Hepatocyte (in vitro differentiated cells): Measurements from ENCODE around the gene CCDC154. TPM values are rescaled to one million over a fixed set of nuclear protein-coding genes. Genes with fewer than 3 reads are reported as not detected.
A peak's percentile ranks its signal among the peaks of the same experiment; 100 is the strongest.

Source experiments
- DNase-seq: peaks from one replicate; pipeline ENCODE4 v3.0.0-alpha.2; 2016; ENCODE audit warnings: low spot score
- H2AFZ ChIP-seq: fragments of 200-600 bp; sonication (generic); 2 replicates; pipeline ENCODE4 v1.6.0; 2016; ENCODE audit warnings: antibody characterized with exemption, mild to moderate bottlenecking
- H3K27ac ChIP-seq: fragments of 200-600 bp; sonication (generic); 2 replicates; pipeline ENCODE4 v1.5.1; 2016; ENCODE audit warnings: mild to moderate bottlenecking
- H3K27me3 ChIP-seq: fragments of 200-600 bp; sonication (generic); 2 replicates; pipeline ENCODE4 v1.6.1; 2016
- H3K36me3 ChIP-seq: fragments of 200-600 bp; sonication (generic); replicated peaks from 2 replicates; pipeline ENCODE4 v1.5.1; 2016; ENCODE audit warnings: low read depth; ENCODE audit not compliant: insufficient read depth
- H3K4me1 ChIP-seq: fragments of 200-600 bp; sonication (generic); 2 replicates; pipeline ENCODE4 v1.5.1; 2016; ENCODE audit warnings: mild to moderate bottlenecking, moderate library complexity; ENCODE audit not compliant: insufficient read depth
- H3K4me2 ChIP-seq: fragments of 200-600 bp; sonication (generic); 2 replicates; pipeline ENCODE4 v1.6.0; 2016
- H3K4me3 ChIP-seq: fragments of 200-600 bp; sonication (generic); 2 replicates; pipeline ENCODE4 v1.5.1; 2016; ENCODE audit warnings: mild to moderate bottlenecking
- H3K79me2 ChIP-seq: fragments of 200-600 bp; sonication (generic); 2 replicates; pipeline ENCODE4 v1.6.0; 2017; ENCODE audit warnings: mild to moderate bottlenecking
- H3K9me2 ChIP-seq: fragments of 200-600 bp; sonication (generic); replicated peaks from 2 replicates; pipeline ENCODE4 v1.6.0; 2017; ENCODE audit warnings: mild to moderate bottlenecking; ENCODE audit not compliant: insufficient read depth
- H3K9me3 ChIP-seq: fragments of 200-600 bp; sonication (generic); 2 replicates; pipeline ENCODE4 v1.5.1; 2016; ENCODE audit warnings: low read depth, mild to moderate bottlenecking
- H4K20me1 ChIP-seq: fragments of 200-600 bp; sonication (generic); 2 replicates; pipeline ENCODE4 v1.6.0; 2016; ENCODE audit warnings: mild to moderate bottlenecking; ENCODE audit not compliant: insufficient read depth, poor library complexity, severe bottlenecking
- CTCF ChIP-seq: fragments of 200-600 bp; sonication (generic); IDR thresholded peaks from 2 replicates; pipeline ENCODE4 v1.5.1; 2016; ENCODE audit warnings: antibody characterized with exemption, mild to moderate bottlenecking; ENCODE audit not compliant: poor library complexity
- EZH2 ChIP-seq: fragments of 200-600 bp; sonication (generic); IDR thresholded peaks from 2 replicates; pipeline ENCODE4 v1.6.1; 2016; ENCODE audit warnings: antibody characterized with exemption, mild to moderate bottlenecking, borderline replicate concordance
- EZH2phosphoT487 ChIP-seq: fragments of 200-600 bp; sonication (generic); IDR thresholded peaks from one replicate; pipeline ENCODE4 v1.6.1; 2018; ENCODE audit warnings: antibody characterized with exemption, mild to moderate bottlenecking, low read depth, moderate library complexity; ENCODE audit not compliant: unreplicated experiment, severe bottlenecking
- WGBS: methylation state at CpG from one replicate; pipeline ENCODE4 v1.1.6; 2016; ENCODE audit warnings: low lambda C conversion rate; ENCODE audit errors: missing lambda C conversion rate; 5-methylcytosine and 5-hydroxymethylcytosine counted together
- polyA plus RNA-seq: library from polyadenylated mRNA; unstranded; fragments of >200 nt; fragmentation: Nextera tagmentation; extraction: Ambion mirVana; gene quantifications from 2 replicates; pipeline ENCODE4 v1.2.1, GENCODE V29; 2016
- total RNA-seq: library from RNA; depleted of rRNA; stranded (reverse); fragments of >200 nt; gene quantifications from 2 replicates; pipeline ENCODE4 v1.2.3, GENCODE V29; 2014

Gene CCDC154
- 0.33 and 0.64 TPM in 2 replicates for total RNA-seq
- 1.6 and 4.6 TPM in 2 replicates for polyA plus RNA-seq

- Histone ChIP-seq H3K27me3 (no peaks in the 10 kb centered on the region), H2AFZ (no peak within 1 kb of the TSS), H4K20me1 (no peaks in the 10 kb centered on the region), H3K36me3 (no peaks in the 10 kb centered on the region), H3K9me2 (no peaks in the 10 kb centered on the region), H3K4me3 (no peak within 1 kb of the TSS), H3K4me2 (no peak within 1 kb of the TSS), H3K79me2 (no peaks in the 10 kb centered on the region), H3K27ac (no peak within 1 kb of the TSS), H3K4me1 (no peaks in the 10 kb centered on the region), H3K9me3 (no peaks in the 10 kb centered on the region)
- DNase-seq, result no peak
- TF ChIP-seq EZH2 (no peak), EZH2phosphoT487 (no peak), CTCF (no peak)
- 90% methylated on average over 24 of the region's 27 CpGs for WGBS
Measured at GRCh38 chr16:1443980-1444729, at the start of gene CCDC154. Gene CCDC154 (minus strand): TSS chr16:1444556. CDS start chr16:1444322, 234 bp downstream.

- Histone ChIP-seq H3K27ac (no peak overlapping the region), H3K9me3 (no peaks in the 10 kb centered on the region), H4K20me1 (no peaks in the 10 kb centered on the region), H3K27me3 (no peaks in the 10 kb centered on the region), H2AFZ (peak overlapping the region; percentile 84), H3K79me2 (peaks cover 17% of the 10 kb centered on the region), H3K4me1 (peaks cover 13% of the 10 kb centered on the region), H3K4me2 (peak overlapping the region; percentile 88), H3K36me3 (no peaks in the 10 kb centered on the region), H3K4me3 (peak overlapping the region; percentile 65), H3K9me2 (no peaks in the 10 kb centered on the region)
- TF ChIP-seq EZH2 (no peak), CTCF (no peak), EZH2phosphoT487 (no peak)
- DNase-seq, result peak; percentile 35
- 2% methylated on average over 20 of the region's 30 CpGs for WGBS
Measured at GRCh38 chr16:1493746-1494094, 49.4 kb upstream of the CCDC154 start.

GRCh38 chr16:1492923-1493745 is 48.8 kb upstream of the CCDC154 start, which contains the start of gene TELO2:
Gene TELO2 (plus strand): TSS chr16:1493360. CDS start chr16:1494282, 922 bp downstream.
- no peaks in the 10 kb centered on the region for H3K9me2 ChIP-seq
- peak within 1 kb of the TSS; percentile 91 for H2AFZ ChIP-seq
- H4K20me1 ChIP-seq, result no peaks in the 10 kb centered on the region
- peak within 1 kb of the TSS; percentile 65 for H3K4me3 ChIP-seq
- peak within 1 kb of the TSS; percentile 95 for H3K27ac ChIP-seq
- WGBS, result 3% methylated on average over 55 of the region's 89 CpGs
- no peaks in the 10 kb centered on the region for H3K36me3 ChIP-seq
- H3K9me3 ChIP-seq, result no peaks in the 10 kb centered on the region
- H3K27me3 ChIP-seq, result no peaks in the 10 kb centered on the region
- peaks cover 13% of the 10 kb centered on the region for H3K4me1 ChIP-seq
- peaks cover 17% of the 10 kb centered on the region for H3K79me2 ChIP-seq
- H3K4me2 ChIP-seq, result peak within 1 kb of the TSS; percentile 88
- TF ChIP-seq EZH2phosphoT487 (no peak), CTCF (no peak), EZH2 (no peak)
- DNase-seq, result peak; percentile 94
